Measurements from ENCODE around the gene ECE1.

DNA sequence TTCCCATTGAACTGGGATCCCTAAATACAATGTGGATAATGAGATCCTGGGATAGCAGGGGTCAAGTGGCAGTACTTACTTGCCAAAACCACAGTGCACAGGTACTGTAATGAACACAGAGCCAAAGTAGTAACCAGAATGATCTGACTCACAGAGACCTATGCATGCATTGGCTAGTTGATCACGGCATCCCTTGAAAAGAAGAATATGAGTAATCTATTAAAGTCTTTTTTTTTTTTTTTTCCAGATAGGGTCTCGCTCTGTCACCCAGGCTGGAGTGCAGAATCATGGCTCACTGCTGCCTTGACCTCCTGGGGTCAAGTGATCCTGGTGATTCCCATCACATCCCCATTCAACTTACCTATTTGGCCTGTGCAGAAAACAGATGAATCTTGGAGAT, 84.1 kb downstream of the ECE1 start:
- TF ChIP-seq POLR2A (IDR thresholded peaks at IDR 0.05): no peak
- TF ChIP-seq, protein P1, sequence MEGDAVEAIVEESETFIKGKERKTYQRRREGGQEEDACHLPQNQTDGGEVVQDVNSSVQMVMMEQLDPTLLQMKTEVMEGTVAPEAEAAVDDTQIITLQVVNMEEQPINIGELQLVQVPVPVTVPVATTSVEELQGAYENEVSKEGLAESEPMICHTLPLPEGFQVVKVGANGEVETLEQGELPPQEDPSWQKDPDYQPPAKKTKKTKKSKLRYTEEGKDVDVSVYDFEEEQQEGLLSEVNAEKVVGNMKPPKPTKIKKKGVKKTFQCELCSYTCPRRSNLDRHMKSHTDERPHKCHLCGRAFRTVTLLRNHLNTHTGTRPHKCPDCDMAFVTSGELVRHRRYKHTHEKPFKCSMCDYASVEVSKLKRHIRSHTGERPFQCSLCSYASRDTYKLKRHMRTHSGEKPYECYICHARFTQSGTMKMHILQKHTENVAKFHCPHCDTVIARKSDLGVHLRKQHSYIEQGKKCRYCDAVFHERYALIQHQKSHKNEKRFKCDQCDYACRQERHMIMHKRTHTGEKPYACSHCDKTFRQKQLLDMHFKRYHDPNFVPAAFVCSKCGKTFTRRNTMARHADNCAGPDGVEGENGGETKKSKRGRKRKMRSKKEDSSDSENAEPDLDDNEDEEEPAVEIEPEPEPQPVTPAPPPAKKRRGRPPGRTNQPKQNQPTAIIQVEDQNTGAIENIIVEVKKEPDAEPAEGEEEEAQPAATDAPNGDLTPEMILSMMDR (IDR thresholded peaks at IDR 0.05 in 8 of 11, conservative IDR thresholded peaks at IDR 0.05 in 3 of 11): no peak

Measured in spleen (tissue), 7 donors.